Stimulated activated CD4-positive, alpha-beta T cell treated with anti-CD3 and anti-CD28 coated beads, Interleukin-12 subunit alpha, Interleukin-12 subunit beta, amount 100 ng/mL, for 4 hours (primary cell): ENCODE data around the gene MRPL22.
"Not testable (repeated sequence)": the region's sequence is repeated elsewhere in the genome, so short reads cannot be mapped to it uniquely, and the experiment has no call there.

Experiments
- DNase-seq: peaks from one replicate; pipeline ENCODE4 v3.0.0-alpha.2; 2020

Gene MRPL22

GRCh38 chr5:154999865-155000264 is 59.0 kb downstream of the MRPL22 start:
- DNase-seq, result no peak

- DNase-seq, result no peak
Measured at GRCh38 chr5:155001523-155001922, 60.6 kb downstream of the MRPL22 start.

- not testable (repeated sequence) for DNase-seq
Measured at GRCh38 chr5:155002722-155003121, 61.8 kb downstream of the MRPL22 start.

- DNase-seq, result peak; percentile 9
Measured at GRCh38 chr5:155004138-155004744, 63.4 kb downstream of the MRPL22 start.

- not testable (repeated sequence) for DNase-seq
Measured at GRCh38 chr5:155006265-155006664, 65.4 kb downstream of the MRPL22 start.

- no peak for DNase-seq
Measured at GRCh38 chr5:155008669-155009068, 67.8 kb downstream of the MRPL22 start.

- no peak for DNase-seq
Measured at GRCh38 chr5:155010881-155011280, 70.0 kb downstream of the MRPL22 start.

- DNase-seq, result no peak
Measured at GRCh38 chr5:155013526-155013925, 72.7 kb downstream of the MRPL22 start, which contains the start of gene KIF4B. Gene KIF4B (plus strand): TSS chr5:155013755. CDS start chr5:155013860, 105 bp downstream.

GRCh38 chr5:155015239-155015638 is 74.4 kb downstream of the MRPL22 start:
- DNase-seq, result no peak

- no peak for DNase-seq
Measured at GRCh38 chr5:155017610-155018009, 76.7 kb downstream of the MRPL22 start.
